Right cardiac atrium (tissue), 5 donors: ENCODE results near the gene GDPD5. TPM values are rescaled to one million over a fixed set of nuclear protein-coding genes. Genes with fewer than 3 reads are reported as not detected.

Experiments used
- ATAC-seq, 2 donors: fragments of 200-7000 bp; cut with Tn5 transposase; one replicate each; pipeline versions ENCODE4 v1.8.0 to v1.9.1; 2020; ENCODE audit warnings: moderate library complexity in 2 of 2, mild to moderate bottlenecking in 1 of 2
- DNase-seq, 3 donors: peaks; one replicate each; pipeline ENCODE4 v3.0.0-alpha.2; 2020
- H3K27ac ChIP-seq: one replicate; pipeline ENCODE4 v1.5.1; 2013; ENCODE audit warnings: mild to moderate bottlenecking, low read length, control low read depth, moderate library complexity
- H3K27me3 ChIP-seq: one replicate; pipeline ENCODE4 v1.6.1; 2013; ENCODE audit not compliant: control insufficient read depth, insufficient read depth
- H3K4me1 ChIP-seq: one replicate; pipeline ENCODE4 v1.6.1; 2013; ENCODE audit warnings: low read length; ENCODE audit not compliant: control insufficient read depth, insufficient read depth
- H3K4me3 ChIP-seq: one replicate; pipeline ENCODE4 v1.5.1; 2013; ENCODE audit warnings: low read length, control low read depth
- H3K9me3 ChIP-seq: one replicate; pipeline ENCODE4 v1.6.1; 2013; ENCODE audit warnings: low read length; ENCODE audit not compliant: control insufficient read depth
- WGBS: extraction: QIAGEN DNeasy Blood & Tissue Kit; methylation state at CpG from one replicate; pipeline ENCODE4 v1.1.7; 2013; 5-methylcytosine and 5-hydroxymethylcytosine counted together
- intact Hi-C, 4 donors: fragments of 100-400 bp; cut with DNase I; formaldehyde crosslinking; loops; one replicate each; pipeline versions ENCODE4 v1.11.0 to v1.14.0; 2022 to 2023
- polyA plus RNA-seq: library from polyadenylated mRNA; stranded (reverse); fragments of 200-250 nt; gene quantifications from one replicate; pipeline ENCODE4 v1.2.3, GENCODE V29; 2013
- total RNA-seq, 4 donors: library from RNA; stranded (reverse); fragmentation: NEBNext Ultra II Directional; extraction: Animal tissue kit (Norgen Biotek cat#: 25700); gene quantifications; one replicate each; pipeline ENCODE4 v1.2.1, GENCODE V29; 2021
- donor health status: healthy with polysubstance abuse.
- donor health status: DM: no; HTN: yes; CAD: no.
- donor health status: DM: no; HTN: no; CAD: no.
- donor health status: DM: no; HTN: yes; CAD: no; lungs with severe emphysema.
- donor health status: DM: yes; HTN: yes; CAD: no.

The GDPD5 gene
- total and polyA plus RNA-seq, 5 donors = 5.3 to 8.5 (median 7.8) TPM

DNA sequence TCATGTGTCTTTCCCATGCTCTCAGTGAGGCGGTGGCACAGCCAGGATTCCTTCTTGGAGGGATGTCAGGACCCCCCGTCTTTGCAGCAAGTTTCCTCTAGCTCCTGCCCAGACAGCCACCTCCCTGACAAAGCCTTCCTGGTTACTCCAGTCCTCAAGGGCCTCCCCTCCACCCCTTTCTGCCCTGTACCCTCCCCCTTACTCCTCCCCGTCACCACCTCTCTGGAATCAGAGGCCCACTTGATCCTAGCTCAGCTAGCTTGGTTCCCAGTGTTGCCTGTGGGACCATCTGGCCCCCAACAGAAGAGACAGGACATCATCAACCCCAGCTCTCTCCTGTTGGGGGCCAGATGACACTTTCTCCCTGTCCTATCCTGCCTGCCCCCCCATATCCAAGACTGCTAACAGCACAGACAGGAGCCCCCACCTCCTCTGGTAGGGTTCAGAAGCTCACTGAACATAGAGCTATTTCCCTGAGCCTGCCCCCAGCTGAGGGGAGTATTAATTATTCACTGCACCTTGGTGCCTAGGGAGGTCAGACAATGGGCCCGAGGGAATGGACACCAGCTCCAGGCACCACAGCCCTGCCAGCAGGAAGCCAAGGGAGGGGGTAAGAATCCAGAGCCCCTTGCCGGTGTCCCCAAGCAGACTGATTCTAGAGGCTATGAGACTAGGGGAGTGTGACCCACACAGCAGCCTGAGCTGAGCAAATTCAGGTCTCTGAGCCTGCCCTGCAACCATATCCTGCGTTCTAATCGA is 3.3 kb downstream of the GDPD5 start:
- DNase-seq = no peak
- intact Hi-C loops = loop anchor here in 1 of 4 donors (10.0 kb wide), 1 partner anchor 238 kb away; no protein-coding TSS in a partner anchor
- no peaks in the 10 kb centered on the region for H3K4me1 ChIP-seq

DNA sequence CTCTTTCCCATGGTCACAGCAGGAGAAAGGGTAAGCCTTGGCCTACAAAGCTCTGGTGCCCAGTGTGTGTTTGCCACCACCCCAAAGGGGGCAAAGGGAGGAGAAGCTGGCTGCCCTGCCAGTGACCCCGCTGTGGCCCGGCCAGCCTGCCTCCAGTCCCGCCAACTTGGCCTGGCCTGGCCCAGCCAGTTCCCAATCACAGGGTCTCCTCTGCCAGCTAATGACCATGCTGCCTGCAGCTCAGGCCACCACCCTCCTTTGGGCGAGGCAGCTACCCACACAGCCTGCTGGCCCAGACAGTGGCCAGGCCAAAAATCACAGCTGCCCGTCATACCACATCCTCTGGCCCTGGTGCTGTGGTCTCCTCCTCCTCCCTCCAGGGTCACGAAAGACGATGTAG is 5.1 kb downstream of the GDPD5 start:
- Histone ChIP-seq H3K9me3 (no peaks in the 10 kb centered on the region), H3K4me3 (no peak overlapping the region), H3K27me3 (no peaks in the 10 kb centered on the region), H3K4me1 (no peaks in the 10 kb centered on the region), H3K27ac (no peak overlapping the region)
- intact Hi-C loops = loop anchor here in 1 of 4 donors (10.0 kb wide), 1 partner anchor 236 kb away; no protein-coding TSS in a partner anchor
- 79% methylated on average over 7 of the region's 7 CpGs for whole genome bisulfite sequencing
- DNase-seq = peak; percentile 54 to 72 (median 71)
- ATAC-seq = peak in 1 of 2 donors; percentile 50

More for the DNA sequence above, 3.3 kb downstream of the GDPD5 start:
- WGBS = 78% methylated on average over 7 of the region's 7 CpGs
- Histone ChIP-seq H3K4me3 (no peak overlapping the region), H3K27me3 (no peaks in the 10 kb centered on the region), H3K9me3 (no peaks in the 10 kb centered on the region), H3K27ac (no peak overlapping the region)
- no peak for ATAC-seq

DNA sequence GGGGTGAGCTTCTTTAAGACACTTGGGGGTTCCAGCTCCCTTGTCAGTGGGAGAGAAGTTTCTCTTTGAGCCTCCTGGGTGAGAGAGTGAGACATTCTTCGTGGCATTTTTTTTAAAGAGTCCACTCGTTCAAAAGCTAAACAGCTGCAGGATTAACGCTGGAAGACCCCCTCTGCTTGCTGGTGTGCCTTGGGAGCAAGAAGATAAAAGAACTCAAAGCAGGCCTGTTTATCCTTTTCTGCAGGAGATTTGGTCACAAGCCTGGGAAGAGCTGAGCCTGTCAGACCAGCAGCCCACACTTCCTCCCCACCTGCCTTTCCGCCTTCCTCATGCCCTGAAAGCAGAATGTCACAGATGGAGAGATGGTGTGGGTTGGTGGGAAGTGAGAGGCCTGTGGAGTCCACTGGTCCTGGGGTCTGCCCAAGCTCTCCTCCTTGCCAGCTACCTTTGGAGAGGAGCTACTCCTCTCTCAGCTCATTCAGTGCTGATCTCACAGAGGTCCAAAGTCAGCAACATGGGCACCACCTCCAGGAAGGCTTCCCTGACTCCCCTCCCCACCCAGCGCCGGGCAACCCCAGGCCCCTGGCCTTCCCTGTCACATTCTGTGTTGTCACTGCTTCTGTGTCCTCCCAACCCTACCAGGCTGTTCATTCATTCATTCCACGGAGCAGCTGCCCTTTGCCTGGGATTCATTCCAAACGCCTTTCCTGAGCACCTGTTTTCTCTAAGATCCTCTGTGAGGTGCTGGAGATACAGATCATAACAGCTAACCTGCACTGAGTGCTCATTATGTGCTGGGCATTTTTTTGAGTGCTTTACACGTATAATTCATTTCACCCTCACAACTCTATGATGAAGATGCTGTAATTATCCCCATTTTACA is 6.7 kb downstream of the GDPD5 start:
- intact Hi-C loops = loop anchor here in 1 of 4 donors (10.0 kb wide), 1 partner anchor 64 kb away; no protein-coding TSS in a partner anchor
- Histone ChIP-seq H3K9me3 (no peaks in the 10 kb centered on the region), H3K27me3 (no peaks in the 10 kb centered on the region), H3K4me3 (no peak overlapping the region), H3K27ac (no peak overlapping the region), H3K4me1 (no peaks in the 10 kb centered on the region)
- DNase-seq = no peak
- 71% methylated on average over 9 of the region's 9 CpGs for WGBS
- ATAC-seq = no peak

DNA sequence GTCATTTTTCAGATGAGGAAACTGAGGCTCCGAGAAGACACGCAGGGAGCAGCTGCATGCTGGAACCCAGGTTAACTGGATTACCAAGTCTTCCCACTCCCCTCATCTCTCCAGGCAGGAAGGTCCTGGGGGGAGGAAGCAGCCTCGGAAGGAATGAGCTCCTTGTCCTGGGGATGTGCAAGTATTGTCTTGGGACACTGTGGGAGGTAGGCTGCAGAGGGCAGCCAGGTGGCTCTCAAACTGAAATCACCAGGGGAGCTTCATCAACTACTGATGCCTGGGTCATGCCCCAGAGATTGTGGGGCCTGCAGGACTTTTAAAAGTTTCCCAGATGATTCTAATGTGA is 7.6 kb downstream of the GDPD5 start:
- Histone ChIP-seq H3K27me3 (no peaks in the 10 kb centered on the region), H3K4me3 (no peak overlapping the region), H3K27ac (no peak overlapping the region), H3K4me1 (no peaks in the 10 kb centered on the region), H3K9me3 (no peaks in the 10 kb centered on the region)
- ATAC-seq (no peak), DNase-seq (no peak)
- 75% methylated on average over 3 of the region's 3 CpGs for WGBS
- intact Hi-C loops = loop anchor here in 1 of 4 donors (10.0 kb wide), 1 partner anchor 63 kb away; no protein-coding TSS in a partner anchor

DNA sequence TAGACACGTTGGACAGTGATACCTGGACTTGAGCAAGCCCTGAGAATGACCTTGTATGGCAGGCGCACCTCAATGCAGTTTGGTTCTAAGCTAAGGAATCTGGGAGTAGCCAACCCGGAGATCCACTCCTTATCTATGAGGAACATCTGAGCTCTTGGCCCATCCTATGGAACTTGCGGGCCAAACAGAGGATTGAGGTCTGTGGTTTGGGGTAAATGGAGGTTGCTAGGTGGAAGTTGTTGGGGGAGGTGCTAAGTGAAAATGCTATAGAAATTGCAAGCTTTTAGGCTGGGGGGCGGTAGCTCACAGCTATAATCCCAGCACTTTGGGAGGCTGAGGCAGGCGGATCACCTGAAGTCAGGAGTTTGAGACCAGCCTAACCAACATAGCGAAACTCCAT is 8.9 kb downstream of the GDPD5 start:
- 92% methylated on average over 7 of the region's 7 CpGs for WGBS
- ATAC-seq = no peak
- intact Hi-C loops = loop anchor here in 1 of 4 donors (10.0 kb wide), 1 partner anchor 62 kb away; no protein-coding TSS in a partner anchor

DNA sequence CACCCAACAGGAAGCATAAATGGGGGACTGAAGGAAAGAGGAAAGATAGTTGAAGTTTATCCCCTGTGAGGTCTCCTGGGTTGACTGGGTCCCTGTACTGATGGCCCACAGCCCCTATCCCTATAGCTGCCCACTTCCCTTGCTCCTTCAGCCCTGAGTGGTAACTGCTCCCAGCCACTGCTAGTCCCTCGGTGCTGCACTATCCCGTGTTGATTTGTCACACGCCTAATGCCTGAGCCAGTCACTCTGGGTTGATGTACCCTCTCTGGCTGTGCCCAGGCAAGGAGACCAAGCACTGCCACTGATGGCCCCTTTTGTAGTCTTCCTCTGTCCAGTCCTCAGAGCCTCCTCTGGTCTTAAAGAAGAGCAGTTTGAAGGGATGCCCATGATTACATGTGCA is 9.6 kb downstream of the GDPD5 start:
- intact Hi-C loops = loop anchor here in 1 of 4 donors (10.0 kb wide), 1 partner anchor 61 kb away; no protein-coding TSS in a partner anchor
- H3K27me3 ChIP-seq = no peaks in the 10 kb centered on the region
- no peaks in the 10 kb centered on the region for H3K9me3 ChIP-seq
- ATAC-seq = no peak
- WGBS = 93% methylated on average over 3 of the region's 3 CpGs
- DNase-seq = no peak
- H3K4me3 ChIP-seq = no peak overlapping the region
- H3K4me1 ChIP-seq = no peaks in the 10 kb centered on the region
- H3K27ac ChIP-seq = no peak overlapping the region

More for the DNA sequence above, 8.9 kb downstream of the GDPD5 start:
- Histone ChIP-seq H3K9me3 (no peaks in the 10 kb centered on the region), H3K4me3 (no peak overlapping the region), H3K27ac (no peak overlapping the region), H3K27me3 (no peaks in the 10 kb centered on the region), H3K4me1 (no peaks in the 10 kb centered on the region)
- DNase-seq = no peak

DNA sequence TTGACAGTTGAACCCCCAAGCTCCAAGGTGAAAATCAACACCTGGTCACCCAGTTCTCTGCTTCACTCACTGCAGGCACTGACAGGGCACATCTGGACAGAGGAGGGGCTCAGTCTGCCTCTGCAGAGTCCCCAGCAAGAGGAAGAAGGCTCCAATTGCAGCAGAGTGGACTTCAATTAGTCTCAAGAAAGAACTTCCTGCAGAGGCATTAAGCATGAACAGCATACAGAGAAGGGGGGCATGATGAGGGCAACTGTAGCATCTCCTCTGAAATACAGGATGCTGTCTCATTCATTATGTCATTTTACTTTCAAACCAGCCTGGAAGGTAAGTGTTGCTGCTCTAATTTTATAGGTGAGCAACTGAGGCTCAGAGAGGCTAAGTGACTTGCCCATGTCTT is 11.1 kb downstream of the GDPD5 start:
- intact Hi-C loops = loop anchor here in 1 of 4 donors (10.0 kb wide), 1 partner anchor 60 kb away; no protein-coding TSS in a partner anchor
- no peak for ATAC-seq

DNA sequence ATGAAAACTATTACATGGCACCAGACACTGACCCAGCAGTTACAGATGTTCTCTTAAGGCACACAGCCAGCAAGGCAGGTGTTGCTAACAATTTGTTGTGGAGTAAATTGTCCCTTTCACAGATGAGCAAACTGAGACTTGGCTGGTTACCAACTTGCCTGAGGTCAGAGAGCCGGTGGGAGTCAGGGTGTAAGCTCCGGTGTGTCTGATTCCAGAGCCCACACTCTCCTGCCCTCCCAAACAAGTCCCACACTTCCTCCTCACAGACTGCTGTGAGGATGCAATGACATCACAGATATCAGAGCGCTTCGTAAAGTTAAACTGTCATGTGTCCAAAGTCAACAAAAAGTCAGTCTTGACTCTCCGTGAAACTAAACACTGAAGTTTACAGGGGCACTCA is 12.5 kb downstream of the GDPD5 start:
- no peak overlapping the region for H3K27ac ChIP-seq
- no peaks in the 10 kb centered on the region for H3K27me3 ChIP-seq
- intact Hi-C loops = loop anchor here in 1 of 4 donors (10.0 kb wide), 1 partner anchor 58 kb away; no protein-coding TSS in a partner anchor
- ATAC-seq (peak; percentile 20 to 62), DNase-seq (no peak)
- no peak overlapping the region for H3K4me3 ChIP-seq
- no peaks in the 10 kb centered on the region for H3K4me1 ChIP-seq
- 44% methylated on average over 5 of the region's 5 CpGs for WGBS
- no peaks in the 10 kb centered on the region for H3K9me3 ChIP-seq

More for the DNA sequence above, 11.1 kb downstream of the GDPD5 start:
- no peaks in the 10 kb centered on the region for H3K27me3 ChIP-seq
- H3K27ac ChIP-seq = no peak overlapping the region
- DNase-seq = no peak
- no peaks in the 10 kb centered on the region for H3K4me1 ChIP-seq
- no peak overlapping the region for H3K4me3 ChIP-seq
- H3K9me3 ChIP-seq = no peaks in the 10 kb centered on the region

DNA sequence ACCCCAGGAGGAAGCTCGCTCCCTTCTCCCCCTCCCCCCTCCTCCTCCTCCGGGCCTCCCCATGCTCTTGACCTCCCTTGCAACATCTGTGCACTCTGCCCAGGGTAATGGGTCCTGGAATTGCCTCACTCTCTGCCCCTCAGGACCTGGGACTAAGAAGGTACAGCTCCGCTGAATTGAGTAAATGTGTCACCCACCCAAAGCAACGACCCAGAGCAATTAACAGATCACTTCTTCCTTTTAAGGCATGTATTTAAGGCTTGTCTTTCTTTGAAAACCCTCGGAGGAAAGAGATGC is 15.1 kb downstream of the GDPD5 start:
- no peak overlapping the region for H3K27ac ChIP-seq
- intact Hi-C loops = loop anchor here in 1 of 4 donors (10.0 kb wide), 1 partner anchor 56 kb away; no protein-coding TSS in a partner anchor
- WGBS = 64% methylated on average over 5 of the region's 5 CpGs
- H3K27me3 ChIP-seq = no peaks in the 10 kb centered on the region
- H3K4me3 ChIP-seq = no peak overlapping the region
- no peaks in the 10 kb centered on the region for H3K9me3 ChIP-seq
- ATAC-seq (no peak), DNase-seq (no peak)
- peaks cover 7% of the 10 kb centered on the region for H3K4me1 ChIP-seq

DNA sequence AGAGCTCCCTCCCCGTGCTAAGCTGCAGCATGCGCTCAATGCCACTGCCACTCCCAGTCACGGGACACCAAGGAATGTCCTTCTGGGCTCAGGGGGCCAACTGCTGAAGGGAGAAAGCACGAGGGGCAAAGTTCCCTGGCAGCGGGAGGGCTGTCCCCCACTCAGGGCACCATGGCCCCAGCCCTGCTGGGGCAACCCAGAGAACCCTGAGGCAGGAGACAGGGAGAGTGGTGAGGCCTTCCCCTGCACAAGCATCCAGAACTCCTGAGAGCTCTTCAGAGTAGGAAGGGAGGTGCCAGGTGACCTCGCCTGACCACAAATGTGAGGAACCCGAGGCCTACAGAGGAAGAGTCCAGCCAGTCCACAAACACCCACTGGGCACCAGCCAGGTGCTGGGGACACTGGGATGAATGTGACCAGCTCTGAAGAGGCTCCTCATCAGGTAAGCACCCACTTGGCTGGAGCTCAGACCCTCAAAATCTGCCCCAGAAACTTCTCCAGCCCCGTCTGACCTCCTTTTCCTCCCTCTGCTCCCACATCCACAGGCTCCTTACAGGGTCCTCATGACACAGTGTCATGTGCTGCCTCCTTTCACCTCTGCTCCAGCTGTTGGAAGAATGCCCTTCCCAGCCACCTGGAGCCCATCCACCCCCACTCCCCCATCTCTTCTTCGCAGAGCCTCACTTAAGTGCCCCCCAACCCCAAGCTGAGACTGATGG is 15.6 kb downstream of the GDPD5 start:
- Histone ChIP-seq H3K4me3 (no peak overlapping the region), H3K4me1 (peaks cover 7% of the 10 kb centered on the region), H3K27ac (no peak overlapping the region), H3K27me3 (no peaks in the 10 kb centered on the region), H3K9me3 (no peaks in the 10 kb centered on the region)
- WGBS = 71% methylated on average over 9 of the region's 9 CpGs
- ATAC-seq (no peak), DNase-seq (no peak)
- intact Hi-C loops = loop anchor here in 1 of 4 donors (10.0 kb wide), 1 partner anchor 55 kb away; no protein-coding TSS in a partner anchor
